ENCODE data around the gene TYMS. TPM values are rescaled to one million over a fixed set of nuclear protein-coding genes. Genes with fewer than 3 reads are reported as not detected.

The TYMS gene
- total and polyA plus RNA-seq, 2 donors from 2014 or later = 6.0 to 10.2 TPM

DNA sequence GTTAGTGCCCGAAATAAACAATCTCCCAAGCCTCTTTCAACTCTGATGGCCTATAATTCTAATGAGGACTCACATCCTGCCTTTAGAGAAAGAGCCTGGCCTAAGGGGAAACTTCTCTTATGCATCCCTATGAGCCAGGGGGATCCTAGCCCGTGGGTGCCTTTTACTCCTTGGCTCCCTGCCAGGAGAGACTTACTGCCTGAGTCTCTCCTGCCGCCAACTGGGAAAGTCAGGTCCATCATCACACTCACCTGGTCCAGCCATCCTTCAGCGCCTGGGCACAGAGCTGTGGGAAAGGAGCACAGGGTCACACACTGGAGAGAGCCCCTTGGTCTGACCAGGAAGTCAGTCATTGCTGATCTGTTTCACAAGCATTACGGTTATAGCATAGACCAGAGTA is 30.9 kb downstream of the TYMS start:
- Histone ChIP-seq H3K9me3 (ENCODE audit: control insufficient read depth in 2 of 3, insufficient read depth in 1 of 3, low read length in 3 of 3) (no peaks in the 10 kb centered on the region), H3K4me3 (ENCODE audit: low read length in 3 of 3) (no peak overlapping the region), H3K27me3 (ENCODE audit: control insufficient read depth, insufficient read depth, low read length) (no peaks in the 10 kb centered on the region), H3K9ac (ENCODE audit: low read length in 3 of 3) (no peak overlapping the region), H3K27ac (ENCODE audit: low read depth in 2 of 2, low read length in 2 of 2) (no peak overlapping the region), H3K36me3 (ENCODE audit: control insufficient read depth in 2 of 3, insufficient read depth in 3 of 3, low read length in 3 of 3) (peaks cover 0 to 36% (median 13%) of the 10 kb centered on the region in 3 donors), H3K4me1 (ENCODE audit: control insufficient read depth in 2 of 3, insufficient read depth in 2 of 3, low read depth in 1 of 3, low read length in 3 of 3) (peaks cover 0 to 2% (median 0%) of the 10 kb centered on the region in 3 donors)
- FAIRE-seq (no peak), DNase-seq (no peak)
- TF ChIP-seq, protein P1, sequence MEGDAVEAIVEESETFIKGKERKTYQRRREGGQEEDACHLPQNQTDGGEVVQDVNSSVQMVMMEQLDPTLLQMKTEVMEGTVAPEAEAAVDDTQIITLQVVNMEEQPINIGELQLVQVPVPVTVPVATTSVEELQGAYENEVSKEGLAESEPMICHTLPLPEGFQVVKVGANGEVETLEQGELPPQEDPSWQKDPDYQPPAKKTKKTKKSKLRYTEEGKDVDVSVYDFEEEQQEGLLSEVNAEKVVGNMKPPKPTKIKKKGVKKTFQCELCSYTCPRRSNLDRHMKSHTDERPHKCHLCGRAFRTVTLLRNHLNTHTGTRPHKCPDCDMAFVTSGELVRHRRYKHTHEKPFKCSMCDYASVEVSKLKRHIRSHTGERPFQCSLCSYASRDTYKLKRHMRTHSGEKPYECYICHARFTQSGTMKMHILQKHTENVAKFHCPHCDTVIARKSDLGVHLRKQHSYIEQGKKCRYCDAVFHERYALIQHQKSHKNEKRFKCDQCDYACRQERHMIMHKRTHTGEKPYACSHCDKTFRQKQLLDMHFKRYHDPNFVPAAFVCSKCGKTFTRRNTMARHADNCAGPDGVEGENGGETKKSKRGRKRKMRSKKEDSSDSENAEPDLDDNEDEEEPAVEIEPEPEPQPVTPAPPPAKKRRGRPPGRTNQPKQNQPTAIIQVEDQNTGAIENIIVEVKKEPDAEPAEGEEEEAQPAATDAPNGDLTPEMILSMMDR (IDR thresholded peaks at IDR 0.05; ENCODE audit: borderline replicate concordance, extremely low read depth, insufficient read depth) = no peak
- intact Hi-C loops (cut with DNase I) = no loop called here

DNA sequence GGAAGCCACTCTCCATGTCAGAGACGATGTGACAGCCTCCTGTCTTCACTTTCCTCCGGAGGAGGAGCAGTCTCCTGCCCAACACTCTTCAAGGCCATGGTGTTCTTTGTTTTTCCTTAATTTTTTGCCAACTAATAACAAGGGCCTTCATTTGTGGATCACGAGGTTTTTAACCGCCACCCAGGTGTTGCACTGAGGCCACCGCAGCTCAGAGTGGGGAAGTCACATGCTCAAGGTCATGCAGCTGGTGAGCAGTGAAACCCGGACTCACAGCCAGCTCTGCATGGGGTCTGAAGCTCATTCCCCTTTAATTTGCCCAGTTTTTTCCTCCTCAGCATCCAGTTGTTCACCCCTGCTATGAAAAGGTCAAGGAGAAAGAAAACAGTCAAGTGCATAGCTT is 35.4 kb downstream of the TYMS start:
- Histone ChIP-seq H3K27me3 (ENCODE audit: control insufficient read depth, insufficient read depth, low read length) (no peaks in the 10 kb centered on the region), H3K9me3 (ENCODE audit: control insufficient read depth in 2 of 3, insufficient read depth in 1 of 3, low read length in 3 of 3) (no peaks in the 10 kb centered on the region), H3K9ac (ENCODE audit: low read length in 3 of 3) (no peak overlapping the region), H3K4me3 (ENCODE audit: low read length in 3 of 3) (no peak overlapping the region), H3K36me3 (ENCODE audit: control insufficient read depth in 2 of 3, insufficient read depth in 3 of 3, low read length in 3 of 3) (peaks cover 2 to 33% (median 4%) of the 10 kb centered on the region in 3 donors), H3K4me1 (ENCODE audit: control insufficient read depth in 2 of 3, insufficient read depth in 2 of 3, low read depth in 1 of 3, low read length in 3 of 3) (peaks cover 0 to 8% (median 3%) of the 10 kb centered on the region in 3 donors), H3K27ac (ENCODE audit: low read depth in 2 of 2, low read length in 2 of 2) (peak overlapping the region in 1 of 2 donors; percentile 38)
- no peak for FAIRE-seq
- intact Hi-C loops (cut with DNase I) = no loop called here
- TF ChIP-seq, protein P1 (IDR thresholded peaks at IDR 0.05; ENCODE audit: borderline replicate concordance, extremely low read depth, insufficient read depth) = no peak
- DNase-seq = no peak

DNA sequence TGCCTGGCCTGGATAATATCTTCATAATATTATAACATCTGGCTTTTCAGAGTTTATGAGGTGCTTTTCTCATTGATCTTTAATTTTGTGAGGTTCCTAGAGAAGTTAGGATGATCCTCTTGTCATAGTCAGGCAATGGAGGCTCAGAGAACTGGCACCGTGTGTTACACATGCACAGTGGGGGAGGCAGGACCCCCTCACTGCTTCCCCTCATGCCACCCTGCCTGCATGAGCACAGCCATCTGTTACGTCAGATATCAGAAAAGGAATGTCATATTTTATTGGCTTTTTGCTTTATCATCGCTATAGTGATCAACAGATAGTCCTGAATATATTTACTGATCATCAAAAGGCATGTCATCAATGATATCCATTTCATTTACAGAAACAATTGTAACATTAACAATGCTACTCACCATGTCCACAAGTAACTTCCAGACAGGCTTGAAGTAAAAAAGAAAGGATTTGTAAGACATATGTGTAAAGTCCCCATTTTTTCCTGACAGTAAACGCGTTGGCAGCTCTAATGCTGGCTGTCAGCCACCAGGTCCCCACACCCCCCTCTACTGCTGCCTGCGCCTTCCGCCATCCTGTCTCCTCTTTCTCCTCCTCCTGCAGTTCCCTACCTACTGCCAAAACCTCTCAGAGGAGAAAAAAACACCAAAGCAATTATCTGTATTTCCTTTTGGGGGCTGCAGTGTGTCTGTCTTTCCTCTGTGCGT is 36.2 kb downstream of the TYMS start:
- H3K9ac ChIP-seq (ENCODE audit: low read length in 3 of 3) = no peak overlapping the region
- H3K27me3 ChIP-seq (ENCODE audit: control insufficient read depth, insufficient read depth, low read length) = no peaks in the 10 kb centered on the region
- DNase-seq (no peak), FAIRE-seq (no peak)
- H3K4me1 ChIP-seq (ENCODE audit: control insufficient read depth in 2 of 3, insufficient read depth in 2 of 3, low read depth in 1 of 3, low read length in 3 of 3) = peaks cover 0 to 8% (median 3%) of the 10 kb centered on the region in 3 donors
- no peak overlapping the region for H3K4me3 ChIP-seq (ENCODE audit: low read length in 3 of 3)
- no peaks in the 10 kb centered on the region for H3K9me3 ChIP-seq (ENCODE audit: control insufficient read depth in 2 of 3, insufficient read depth in 1 of 3, low read length in 3 of 3)
- peaks cover 2 to 33% (median 3%) of the 10 kb centered on the region in 3 donors for H3K36me3 ChIP-seq (ENCODE audit: control insufficient read depth in 2 of 3, insufficient read depth in 3 of 3, low read length in 3 of 3)
- H3K27ac ChIP-seq (ENCODE audit: low read depth in 2 of 2, low read length in 2 of 2) = no peak overlapping the region
- intact Hi-C loops (cut with DNase I) = no loop called here
- TF ChIP-seq, protein P1 (IDR thresholded peaks at IDR 0.05; ENCODE audit: borderline replicate concordance, extremely low read depth, insufficient read depth) = no peak

Measured in kidney (tissue), 14 donors.